GM23248 (cell line): ENCODE measurements around the gene CCDC85C. TPM values are rescaled to one million over a fixed set of nuclear protein-coding genes. Genes with fewer than 3 reads are reported as not detected.

Experiments
- DNase-seq: peaks from one replicate; pipeline ENCODE4 v3.0.0-alpha.2; 2015
- H2AFZ ChIP-seq: fragments of 200-600 bp; sonication (generic); 2 replicates; pipeline ENCODE4 v1.6.1; 2016; ENCODE audit warnings: antibody characterized with exemption
- H3F3A ChIP-seq: fragments of 200-600 bp; sonication (generic); 2 replicates; pipeline ENCODE4 v1.6.1; 2016; ENCODE audit warnings: mild to moderate bottlenecking, antibody characterized with exemption, mixed run types; ENCODE audit not compliant: insufficient read depth
- H3K27ac ChIP-seq: fragments of 200-600 bp; sonication (generic); 2 replicates; pipeline ENCODE4 v1.5.1; 2016; ENCODE audit warnings: mild to moderate bottlenecking
- H3K27me3 ChIP-seq: fragments of 200-600 bp; sonication (generic); replicated peaks from 2 replicates; pipeline ENCODE4 v1.6.1; 2016; ENCODE audit warnings: mild to moderate bottlenecking; ENCODE audit not compliant: insufficient read depth
- H3K36me3 ChIP-seq: fragments of 200-600 bp; sonication (generic); 2 replicates; pipeline ENCODE4 v1.6.1; 2016; ENCODE audit warnings: low read depth, mild to moderate bottlenecking
- H3K4me1 ChIP-seq: fragments of 200-600 bp; sonication (generic); 2 replicates; pipeline ENCODE4 v1.6.1; 2016; ENCODE audit warnings: mild to moderate bottlenecking; ENCODE audit not compliant: insufficient read depth
- H3K4me2 ChIP-seq: fragments of 200-600 bp; sonication (generic); one replicate; pipeline ENCODE4 v1.6.1; 2016; ENCODE audit warnings: mild to moderate bottlenecking; ENCODE audit not compliant: unreplicated experiment
- H3K4me3 ChIP-seq: fragments of 200-600 bp; sonication (generic); 2 replicates; pipeline ENCODE4 v1.5.1; 2016; ENCODE audit warnings: mild to moderate bottlenecking
- H3K79me2 ChIP-seq: fragments of 200-600 bp; sonication (generic); 2 replicates; pipeline ENCODE4 v1.6.1; 2016; ENCODE audit warnings: mild to moderate bottlenecking; ENCODE audit not compliant: insufficient read depth
- H3K9ac ChIP-seq: fragments of 200-600 bp; sonication (generic); 2 replicates; pipeline ENCODE4 v1.6.1; 2016; ENCODE audit warnings: mild to moderate bottlenecking
- H3K9me2 ChIP-seq: fragments of 200-600 bp; sonication (generic); 2 replicates; pipeline ENCODE4 v1.6.1; 2016; ENCODE audit warnings: mixed run types, mild to moderate bottlenecking, moderate library complexity; ENCODE audit not compliant: insufficient read depth
- H3K9me3 ChIP-seq: fragments of 200-600 bp; sonication (generic); one replicate; pipeline ENCODE4 v1.6.1; 2017; ENCODE audit warnings: low read depth
- H4K20me1 ChIP-seq: fragments of 200-600 bp; sonication (generic); 2 replicates; pipeline ENCODE4 v1.6.0; 2016; ENCODE audit not compliant: insufficient read depth
- EZH2 ChIP-seq: fragments of 200-600 bp; sonication (generic); IDR thresholded peaks from 2 replicates; pipeline ENCODE4 v1.6.1; 2018; ENCODE audit warnings: antibody characterized with exemption, mild to moderate bottlenecking; ENCODE audit not compliant: insufficient read depth, poor library complexity, severe bottlenecking
- EZH2phosphoT487 ChIP-seq: fragments of 200-600 bp; sonication (generic); IDR thresholded peaks from 2 replicates; pipeline ENCODE4 v1.6.1; 2018; ENCODE audit warnings: antibody characterized with exemption, moderate library complexity, mild to moderate bottlenecking, low read depth; ENCODE audit not compliant: insufficient read depth
- WGBS, 2 experiments: methylation state at CpG; one replicate each; pipeline ENCODE4 v1.1.6; 2015 to 2017; ENCODE audit warnings: low lambda C conversion rate in 2 of 2, low coverage in 1 of 2; ENCODE audit errors: missing lambda C conversion rate in 2 of 2; 5-methylcytosine and 5-hydroxymethylcytosine counted together
- in situ Hi-C: fragments of 300-500 bp; cut with MboI; formaldehyde crosslinking; loops from 2 replicates; pipeline ENCODE4 v1.15.0; 2020
- polyA plus RNA-seq: library from polyadenylated mRNA; unstranded; fragments of >200 nt; fragmentation: Nextera tagmentation; extraction: Ambion mirVana; gene quantifications from 2 replicates; pipeline ENCODE4 v1.2.1, GENCODE V29; 2016
- total RNA-seq: library from RNA; depleted of rRNA; stranded (reverse); fragments of >200 nt; shearing (Covaris generic); gene quantifications from 2 replicates; pipeline ENCODE4 v1.2.3, GENCODE V29; 2014

CCDC85C gene
- total and polyA plus RNA-seq, 2 experiments from 2014 or later: 0.68 to 11.0 TPM

DNA sequence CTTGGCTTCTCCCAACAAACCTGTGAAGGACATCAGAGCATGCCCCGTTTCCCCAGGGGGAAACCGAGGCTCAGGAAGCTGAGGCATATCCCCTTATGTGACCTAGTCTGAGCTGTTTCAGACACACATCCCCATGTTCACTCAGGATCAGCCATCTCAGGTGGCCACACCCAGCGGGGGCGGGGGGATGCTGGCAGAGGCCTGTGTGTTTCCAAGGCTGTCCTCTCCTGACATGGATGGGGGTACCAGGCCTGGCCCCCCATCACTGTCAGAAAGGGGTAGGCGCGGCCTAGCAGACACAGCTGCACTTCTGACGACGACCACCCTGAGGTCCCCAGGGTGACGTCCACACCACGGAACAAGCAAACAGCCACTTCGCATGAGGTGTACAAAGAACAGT is 22.1 kb downstream of the CCDC85C start:
- Histone ChIP-seq H3K4me2 (no peak overlapping the region), H3K36me3 (no peaks in the 10 kb centered on the region), H3K4me3 (no peak overlapping the region), H3K79me2 (0 out of 2 replicates have a peak, but pooled peaks cover 6% of the 10 kb centered on the region), H3K27me3 (no peaks in the 10 kb centered on the region), H3K9me2 (no peaks in the 10 kb centered on the region), H3F3A (no peaks in the 10 kb centered on the region), H2AFZ (no peak overlapping the region), H3K4me1 (peaks cover 16% of the 10 kb centered on the region), H4K20me1 (no peaks in the 10 kb centered on the region), H3K27ac (no peak overlapping the region), H3K9me3 (no peaks in the 10 kb centered on the region), H3K9ac (no peak overlapping the region)
- WGBS, 2 experiments: 90 to 91% methylated on average over 11 of the region's 11 CpGs
- no peak for DNase-seq
- TF ChIP-seq EZH2phosphoT487 (no peak), EZH2 (no peak)
- in situ Hi-C loops: no loop called here

- TF ChIP-seq EZH2 (no peak), EZH2phosphoT487 (no peak)
- H2AFZ ChIP-seq: no peak overlapping the region
- H3K36me3 ChIP-seq: no peaks in the 10 kb centered on the region
- no peak for DNase-seq
- in situ Hi-C loops: no loop called here
- H3K4me1 ChIP-seq: peaks cover 16% of the 10 kb centered on the region
- WGBS, 2 experiments: 87 to 91% methylated on average over 15 to 16 of the region's 16 CpGs
- H3K27ac ChIP-seq: no peak overlapping the region
- H3K79me2 ChIP-seq: 0 out of 2 replicates have a peak, but pooled peaks cover 6% of the 10 kb centered on the region
- no peaks in the 10 kb centered on the region for H3K9me3 ChIP-seq
- H3K4me2 ChIP-seq: no peak overlapping the region
- H3K27me3 ChIP-seq: no peaks in the 10 kb centered on the region
- H3K4me3 ChIP-seq: no peak overlapping the region
- no peaks in the 10 kb centered on the region for H3K9me2 ChIP-seq
- no peaks in the 10 kb centered on the region for H4K20me1 ChIP-seq
- H3K9ac ChIP-seq: no peak overlapping the region
- no peaks in the 10 kb centered on the region for H3F3A ChIP-seq
Observed at GRCh38 chr14:99581374-99581773, 22.6 kb downstream of the CCDC85C start.

- DNase-seq: peak; percentile 45
- no peaks in the 10 kb centered on the region for H3K36me3 ChIP-seq
- H3F3A ChIP-seq: no peaks in the 10 kb centered on the region
- no peaks in the 10 kb centered on the region for H3K27me3 ChIP-seq
- no peaks in the 10 kb centered on the region for H3K9me2 ChIP-seq
- H3K79me2 ChIP-seq: 0 out of 2 replicates have a peak, but pooled peaks cover 6% of the 10 kb centered on the region
- 18 to 22% methylated on average over 11 to 14 of the region's 14 CpGs for whole genome bisulfite sequencing, 2 experiments
- no peak for TF ChIP-seq EZH2
- TF ChIP-seq EZH2phosphoT487: no peak
- no peak overlapping the region for H3K9ac ChIP-seq
- H2AFZ ChIP-seq: no peak overlapping the region
- no peak overlapping the region for H3K4me3 ChIP-seq
- peaks cover 25% of the 10 kb centered on the region for H3K4me1 ChIP-seq
- H4K20me1 ChIP-seq: no peaks in the 10 kb centered on the region
- peak overlapping the region; percentile 30 for H3K4me2 ChIP-seq
- no peak overlapping the region for H3K27ac ChIP-seq
- in situ Hi-C loops: no loop called here
- H3K9me3 ChIP-seq: no peaks in the 10 kb centered on the region
Observed at GRCh38 chr14:99579903-99580571, 24.0 kb downstream of the CCDC85C start.

DNA sequence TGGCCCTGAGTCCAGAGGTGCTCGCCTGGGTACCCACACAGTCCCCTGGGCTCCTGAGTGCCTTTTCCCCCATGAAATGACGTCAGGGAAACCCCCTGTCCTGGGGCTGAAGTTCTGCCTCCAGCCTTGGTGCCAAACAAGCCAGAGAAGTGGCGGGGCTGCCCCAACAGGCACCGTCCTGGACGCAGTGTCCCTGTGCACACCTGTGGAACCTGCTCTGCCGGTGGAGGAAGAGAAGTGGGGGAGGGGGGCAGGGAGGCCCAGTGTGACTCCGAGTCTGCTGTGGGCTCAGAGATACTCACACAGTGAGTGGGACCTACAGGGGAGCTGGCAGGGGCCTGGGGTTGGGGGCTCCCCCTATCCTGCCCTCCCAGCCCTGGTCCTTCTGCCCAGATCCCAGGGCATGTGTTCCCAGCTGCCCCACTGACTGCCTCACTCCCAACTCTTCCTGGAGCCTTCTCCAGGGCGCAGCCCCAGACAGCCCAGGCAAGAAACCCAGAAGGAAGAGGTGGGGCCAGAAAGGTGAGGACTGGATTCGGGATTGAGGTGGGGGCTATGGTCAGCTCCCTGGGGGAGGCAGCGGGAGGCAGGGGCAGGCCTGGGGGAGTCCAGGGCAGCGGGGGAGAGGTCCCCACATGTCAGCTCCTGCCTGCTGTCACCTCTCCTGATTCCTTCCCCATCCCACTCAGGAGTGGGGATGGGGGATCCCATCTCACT is 24.7 kb downstream of the CCDC85C start:
- H3K9me2 ChIP-seq: no peaks in the 10 kb centered on the region
- H3K36me3 ChIP-seq: no peaks in the 10 kb centered on the region
- H3K9ac ChIP-seq: no peak overlapping the region
- no peaks in the 10 kb centered on the region for H3F3A ChIP-seq
- in situ Hi-C loops: no loop called here
- WGBS, 2 experiments: 86 to 87% methylated on average over 9 to 11 of the region's 11 CpGs
- H3K27me3 ChIP-seq: no peaks in the 10 kb centered on the region
- H4K20me1 ChIP-seq: no peaks in the 10 kb centered on the region
- no peaks in the 10 kb centered on the region for H3K9me3 ChIP-seq
- no peak overlapping the region for H3K4me3 ChIP-seq
- peaks cover 32% of the 10 kb centered on the region for H3K4me1 ChIP-seq
- no peak for DNase-seq
- H2AFZ ChIP-seq: no peak overlapping the region
- H3K4me2 ChIP-seq: no peak overlapping the region
- H3K27ac ChIP-seq: no peak overlapping the region
- H3K79me2 ChIP-seq: 0 out of 2 replicates have a peak, but pooled peaks cover 6% of the 10 kb centered on the region
- TF ChIP-seq EZH2 (no peak), EZH2phosphoT487 (no peak)
